ENCODE measurements around the gene NOL9. TPM values are rescaled to one million over a fixed set of nuclear protein-coding genes. Genes with fewer than 3 reads are reported as not detected.

Gene NOL9
- total RNA-seq, 2 experiments from 2014 or later = 39.8 to 43.6 TPM

GRCh38 chr1:6512908-6513280, 41.4 kb downstream of the NOL9 start:
- no peak overlapping the region for H3K4me3 Mint-ChIP-seq
- ATAC-seq = no peak
- no peaks in the 10 kb centered on the region for H3K36me3 Mint-ChIP-seq (ENCODE audit: low read depth)
- no peaks in the 10 kb centered on the region for H3K9me3 Mint-ChIP-seq (ENCODE audit: insufficient read depth)
- ChIA-PET POLR2A (no interaction called here), CTCF (interaction anchor here (1.0 kb wide), 1 partner anchor 41 kb away, joined by 3 read pairs; no protein-coding TSS in a partner anchor)
- H3K27ac Mint-ChIP-seq = no peak overlapping the region
- H3K4me1 Mint-ChIP-seq (ENCODE audit: low read depth) = no peaks in the 10 kb centered on the region
- no peaks in the 10 kb centered on the region for H3K27me3 Mint-ChIP-seq (ENCODE audit: low read depth)
- no peak for DNase-seq

GRCh38 chr1:6512245-6512907, 41.9 kb downstream of the NOL9 start:
- DNase-seq = no peak
- POLR2A ChIA-PET = no interaction called here
- no peak for ATAC-seq
- Mint-ChIP-seq H3K4me1 (ENCODE audit: low read depth) (no peaks in the 10 kb centered on the region), H3K27ac (no peak overlapping the region), H3K36me3 (ENCODE audit: low read depth) (no peaks in the 10 kb centered on the region), H3K27me3 (ENCODE audit: low read depth) (no peaks in the 10 kb centered on the region), H3K4me3 (no peak overlapping the region), H3K9me3 (ENCODE audit: insufficient read depth) (no peaks in the 10 kb centered on the region)
- CTCF ChIA-PET = interaction anchor here (1.0 kb wide), 1 partner anchor 41 kb away, joined by 3 read pairs; no protein-coding TSS in a partner anchor

GRCh38 chr1:6511561-6512244, 42.6 kb downstream of the NOL9 start:
- H3K27me3 Mint-ChIP-seq (ENCODE audit: low read depth) = no peaks in the 10 kb centered on the region
- ChIA-PET CTCF (interaction anchor here (0.6 to 1.0 kb wide), 2 partner anchors 18 to 42 kb away, joined by 3 read pairs; no protein-coding TSS in a partner anchor), POLR2A (no interaction called here)
- H3K4me3 Mint-ChIP-seq = no peak overlapping the region
- no peaks in the 10 kb centered on the region for H3K36me3 Mint-ChIP-seq (ENCODE audit: low read depth)
- ATAC-seq (no peak), DNase-seq (no peak)
- no peak overlapping the region for H3K27ac Mint-ChIP-seq
- peaks cover 3% of the 10 kb centered on the region for H3K4me1 Mint-ChIP-seq (ENCODE audit: low read depth)
- no peaks in the 10 kb centered on the region for H3K9me3 Mint-ChIP-seq (ENCODE audit: insufficient read depth)

- Mint-ChIP-seq H3K4me3 (no peak overlapping the region), H3K9me3 (ENCODE audit: insufficient read depth) (no peaks in the 10 kb centered on the region), H3K27ac (no peak overlapping the region), H3K4me1 (ENCODE audit: low read depth) (peaks cover 3% of the 10 kb centered on the region), H3K27me3 (ENCODE audit: low read depth) (no peaks in the 10 kb centered on the region), H3K36me3 (ENCODE audit: low read depth) (no peaks in the 10 kb centered on the region)
- ChIA-PET CTCF (interaction anchor here (0.6 kb wide), 1 partner anchor 17 kb away, joined by 3 read pairs; no protein-coding TSS in a partner anchor), POLR2A (no interaction called here)
- DNase-seq (no peak), ATAC-seq (no peak)
Measured at GRCh38 chr1:6511056-6511455, 43.3 kb downstream of the NOL9 start.

- no peaks in the 10 kb centered on the region for H3K36me3 Mint-ChIP-seq (ENCODE audit: low read depth)
- no peak for ATAC-seq
- no peak overlapping the region for H3K27ac Mint-ChIP-seq
- peaks cover 3% of the 10 kb centered on the region for H3K4me1 Mint-ChIP-seq (ENCODE audit: low read depth)
- H3K27me3 Mint-ChIP-seq (ENCODE audit: low read depth) = no peaks in the 10 kb centered on the region
- DNase-seq = no peak
- ChIA-PET CTCF (no interaction called here), POLR2A (no interaction called here)
- H3K9me3 Mint-ChIP-seq (ENCODE audit: insufficient read depth) = no peaks in the 10 kb centered on the region
- no peak overlapping the region for H3K4me3 Mint-ChIP-seq
Measured at GRCh38 chr1:6510493-6510892, 43.8 kb downstream of the NOL9 start.

- CTCF ChIA-PET = interaction anchor here (1.3 kb wide), 1 partner anchor 45 kb away, joined by 3 read pairs; the partner anchor contains the start of gene TAS1R1
- Mint-ChIP-seq H3K27me3 (ENCODE audit: low read depth) (no peaks in the 10 kb centered on the region), H3K9me3 (ENCODE audit: insufficient read depth) (no peaks in the 10 kb centered on the region), H3K4me3 (no peak overlapping the region), H3K27ac (no peak overlapping the region), H3K4me1 (ENCODE audit: low read depth) (peaks cover 3% of the 10 kb centered on the region), H3K36me3 (ENCODE audit: low read depth) (no peaks in the 10 kb centered on the region)
- ATAC-seq (no peak), DNase-seq (no peak)
- POLR2A ChIA-PET = no interaction called here
Measured at GRCh38 chr1:6509919-6510291, 44.4 kb downstream of the NOL9 start.

GRCh38 chr1:6509220-6509918, 44.9 kb downstream of the NOL9 start:
- Mint-ChIP-seq H3K4me3 (no peak overlapping the region), H3K36me3 (ENCODE audit: low read depth) (no peaks in the 10 kb centered on the region), H3K27me3 (ENCODE audit: low read depth) (no peaks in the 10 kb centered on the region), H3K27ac (no peak overlapping the region), H3K4me1 (ENCODE audit: low read depth) (peaks cover 3% of the 10 kb centered on the region), H3K9me3 (ENCODE audit: insufficient read depth) (no peaks in the 10 kb centered on the region)
- POLR2A ChIA-PET = no interaction called here
- DNase-seq (no peak), ATAC-seq (no peak)
- CTCF ChIA-PET = interaction anchor here (1.3 kb wide), 1 partner anchor 45 kb away, joined by 3 read pairs; the partner anchor contains the start of gene TAS1R1

- peaks cover 3% of the 10 kb centered on the region for H3K4me1 Mint-ChIP-seq (ENCODE audit: low read depth)
Measured at GRCh38 chr1:6508816-6509189, 45.5 kb downstream of the NOL9 start.

GRCh38 chr1:6508154-6508815, 46.0 kb downstream of the NOL9 start:
- H3K4me3 Mint-ChIP-seq = no peak overlapping the region
- CTCF ChIA-PET = no interaction called here
- no peaks in the 10 kb centered on the region for H3K27me3 Mint-ChIP-seq (ENCODE audit: low read depth)

More at GRCh38 chr1:6508816-6509189, 45.5 kb downstream of the NOL9 start:
- Mint-ChIP-seq H3K27me3 (ENCODE audit: low read depth) (no peaks in the 10 kb centered on the region), H3K4me3 (no peak overlapping the region), H3K27ac (no peak overlapping the region), H3K36me3 (ENCODE audit: low read depth) (no peaks in the 10 kb centered on the region), H3K9me3 (ENCODE audit: insufficient read depth) (no peaks in the 10 kb centered on the region)
- POLR2A ChIA-PET = no interaction called here
- CTCF ChIA-PET = interaction anchor here (1.3 kb wide), 1 partner anchor 46 kb away, joined by 3 read pairs; the partner anchor contains the start of gene TAS1R1
- ATAC-seq = no peak
- DNase-seq = no peak

GRCh38 chr1:6507461-6507911, 46.8 kb downstream of the NOL9 start:
- H3K36me3 Mint-ChIP-seq (ENCODE audit: low read depth) = no peaks in the 10 kb centered on the region
- no peak overlapping the region for H3K4me3 Mint-ChIP-seq
- H3K27me3 Mint-ChIP-seq (ENCODE audit: low read depth) = no peaks in the 10 kb centered on the region
- H3K27ac Mint-ChIP-seq = no peak overlapping the region
- DNase-seq (no peak), ATAC-seq (no peak)
- H3K9me3 Mint-ChIP-seq (ENCODE audit: insufficient read depth) = no peaks in the 10 kb centered on the region
- ChIA-PET CTCF (interaction anchor here (1.1 to 1.2 kb wide), 2 partner anchors 84 to 139 kb away, joined by 3 read pairs; no protein-coding TSS in a partner anchor), POLR2A (interaction anchor here (0.5 to 1.2 kb wide), 3 partner anchors 11 to 17 kb away, joined by 3 read pairs; no protein-coding TSS in a partner anchor)
- H3K4me1 Mint-ChIP-seq (ENCODE audit: low read depth) = peaks cover 3% of the 10 kb centered on the region

More at GRCh38 chr1:6508154-6508815, 46.0 kb downstream of the NOL9 start:
- Mint-ChIP-seq H3K27ac (no peak overlapping the region), H3K4me1 (ENCODE audit: low read depth) (peaks cover 3% of the 10 kb centered on the region), H3K36me3 (ENCODE audit: low read depth) (no peaks in the 10 kb centered on the region), H3K9me3 (ENCODE audit: insufficient read depth) (no peaks in the 10 kb centered on the region)
- ATAC-seq (no peak), DNase-seq (no peak)
- POLR2A ChIA-PET = interaction anchor here (1.2 kb wide), 1 partner anchor 18 kb away, joined by 3 read pairs; no protein-coding TSS in a partner anchor

GRCh38 chr1:6507037-6507428, 47.3 kb downstream of the NOL9 start:
- no peak overlapping the region for H3K27ac Mint-ChIP-seq
- peaks cover 3% of the 10 kb centered on the region for H3K4me1 Mint-ChIP-seq (ENCODE audit: low read depth)
- ChIA-PET CTCF (interaction anchor here (1.1 to 1.2 kb wide), 2 partner anchors 84 to 139 kb away, joined by 3 read pairs; no protein-coding TSS in a partner anchor), POLR2A (interaction anchor here (1.0 kb wide), 1 partner anchor 15 kb away, joined by 3 read pairs; no protein-coding TSS in a partner anchor)
- no peaks in the 10 kb centered on the region for H3K36me3 Mint-ChIP-seq (ENCODE audit: low read depth)
- DNase-seq (no peak), ATAC-seq (no peak)
- H3K9me3 Mint-ChIP-seq (ENCODE audit: insufficient read depth) = no peaks in the 10 kb centered on the region
- no peak overlapping the region for H3K4me3 Mint-ChIP-seq
- no peaks in the 10 kb centered on the region for H3K27me3 Mint-ChIP-seq (ENCODE audit: low read depth)

Measured in activated CD8-positive, alpha-beta T cell treated with anti-CD3 and anti-CD28 coated beads, Interleukin-2, amount 10 ng/mL, durations not matched to agents 7 days and 5 days (primary cell).